Activated CD4-positive, CD25-positive, alpha-beta regulatory T cell treated with anti-CD3 and anti-CD28 coated beads, Interleukin-2, amount 50 U/mL, for 72 hours (primary cell): ENCODE measurements around the gene ASIC2.

ENCODE experiments used
- DNase-seq: peaks from one replicate; pipeline ENCODE4 v3.0.0; 2021

Gene ASIC2

GRCh38 chr17:33292981-33293867 lies at the start of gene ASIC2:
Gene ASIC2, minus strand, starts transcription at chr17:33293295.
- no peak for DNase-seq

GRCh38 chr17:33342025-33342424 lies 48.9 kb upstream of the ASIC2 start:
- DNase-seq = no peak

GRCh38 chr17:33338242-33338641 lies 45.1 kb upstream of the ASIC2 start:
- no peak for DNase-seq

- DNase-seq = no peak
Observed at GRCh38 chr17:33335491-33336173, 42.5 kb upstream of the ASIC2 start.

GRCh38 chr17:33334703-33335102 lies 41.6 kb upstream of the ASIC2 start:
- DNase-seq = no peak

GRCh38 chr17:33330877-33331276 lies 37.8 kb upstream of the ASIC2 start:
- DNase-seq = no peak

- no peak for DNase-seq
Observed at GRCh38 chr17:33328129-33328528, 35.0 kb upstream of the ASIC2 start.

- DNase-seq = no peak
Observed at GRCh38 chr17:33324736-33325135, 31.6 kb upstream of the ASIC2 start.

GRCh38 chr17:33322063-33322462 lies 29.0 kb upstream of the ASIC2 start:
- DNase-seq = no peak

GRCh38 chr17:33318241-33318640 lies 25.1 kb upstream of the ASIC2 start:
- no peak for DNase-seq

- DNase-seq = no peak
Observed at GRCh38 chr17:33316746-33317145, 23.7 kb upstream of the ASIC2 start.

- DNase-seq = no peak
Observed at GRCh38 chr17:33310296-33310695, 17.2 kb upstream of the ASIC2 start.

- no peak for DNase-seq
Observed at GRCh38 chr17:33303254-33303653, 10.2 kb upstream of the ASIC2 start.

- DNase-seq = no peak
Observed at GRCh38 chr17:33302394-33302793, 9.3 kb upstream of the ASIC2 start.

GRCh38 chr17:33300241-33300640 lies 7.1 kb upstream of the ASIC2 start:
- no peak for DNase-seq

GRCh38 chr17:33299115-33299514 lies 6.0 kb upstream of the ASIC2 start:
- DNase-seq = no peak

GRCh38 chr17:33297643-33298042 lies 4.5 kb upstream of the ASIC2 start:
- DNase-seq = no peak

- DNase-seq = no peak
Observed at GRCh38 chr17:33294994-33295393, 1.9 kb upstream of the ASIC2 start.

- DNase-seq = no peak
Observed at GRCh38 chr17:33292201-33292980, 704 bp downstream of the ASIC2 start.

- DNase-seq = no peak
Observed at GRCh38 chr17:33291248-33292200, 1.6 kb downstream of the ASIC2 start.

GRCh38 chr17:33290253-33290652 lies 2.8 kb downstream of the ASIC2 start:
- no peak for DNase-seq

- no peak for DNase-seq
Observed at GRCh38 chr17:33288954-33289353, 4.1 kb downstream of the ASIC2 start.
